GM21737 (cell line): ENCODE measurements around the gene PDZD2.
"Not testable (repeated sequence)": the region's sequence is repeated elsewhere in the genome, so short reads cannot be mapped to it uniquely, and the experiment has no call there.

Source experiments
- ATAC-seq: cut with Tn5 transposase; IDR thresholded peaks from one replicate; pipeline ENCODE4 v1.9.1; 2021; ENCODE audit warnings: mild to moderate bottlenecking, moderate library complexity; ENCODE audit not compliant: unreplicated experiment

Gene PDZD2

DNA sequence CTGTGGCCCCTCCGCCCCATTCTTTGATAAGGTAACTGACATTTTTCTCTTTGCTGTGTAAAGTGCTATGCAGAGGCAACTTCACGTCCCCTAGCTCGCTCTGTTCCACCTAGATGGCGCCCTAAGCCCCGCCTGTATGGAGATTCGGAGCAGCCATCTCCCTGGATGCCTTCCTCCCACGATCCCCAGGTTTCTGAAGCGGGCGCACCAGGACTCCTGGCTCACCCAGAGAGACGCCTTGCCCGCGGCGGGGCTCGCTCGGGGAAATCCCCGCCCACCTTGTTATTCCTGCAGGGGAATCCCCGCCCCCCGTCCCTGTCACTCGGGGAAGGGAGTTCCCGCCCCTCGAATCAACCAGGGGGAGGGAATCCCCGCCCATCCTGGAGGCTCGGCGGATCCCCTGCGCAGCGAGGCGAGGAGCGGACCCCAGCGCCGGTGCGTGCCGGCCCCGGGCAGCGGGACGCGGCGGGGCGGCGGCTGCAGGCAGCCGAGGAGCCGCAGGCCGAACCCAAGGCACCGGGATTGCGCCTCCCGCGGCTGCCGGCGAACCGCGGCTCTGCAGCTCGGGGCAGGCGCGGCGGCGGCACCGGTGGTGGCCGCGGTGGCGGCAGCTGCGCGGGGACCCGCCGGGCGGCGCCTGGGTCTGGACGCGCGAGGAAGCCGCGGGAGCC lies at the start of gene PDZD2:
Gene PDZD2, plus strand, starts transcription at position 384 of the 671 bp plus-strand sequence.
- peak; percentile 74 for ATAC-seq

DNA sequence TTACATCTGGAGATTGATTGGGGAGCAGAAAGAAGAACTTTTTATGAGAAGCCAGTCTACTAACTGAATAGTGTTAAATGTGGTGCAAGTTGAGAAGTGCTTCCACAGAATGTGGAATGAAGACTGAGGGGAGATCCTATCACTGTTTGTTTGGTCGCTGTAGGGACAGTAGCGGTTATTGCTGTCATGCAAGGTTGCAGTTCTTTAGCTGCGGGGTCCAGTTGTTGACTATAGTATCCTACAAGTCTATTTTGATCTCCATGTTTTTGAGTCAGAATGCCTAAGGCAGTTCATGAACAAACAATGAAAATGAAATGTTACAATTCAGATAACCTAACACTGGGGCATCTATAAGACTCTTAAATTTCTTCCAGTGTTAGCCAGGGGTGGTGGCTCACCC lies 45.3 kb upstream of the PDZD2 start:
- no peak for ATAC-seq

- no peak for ATAC-seq
Measured at GRCh38 chr5:31596354-31596753, 42.6 kb upstream of the PDZD2 start.

DNA sequence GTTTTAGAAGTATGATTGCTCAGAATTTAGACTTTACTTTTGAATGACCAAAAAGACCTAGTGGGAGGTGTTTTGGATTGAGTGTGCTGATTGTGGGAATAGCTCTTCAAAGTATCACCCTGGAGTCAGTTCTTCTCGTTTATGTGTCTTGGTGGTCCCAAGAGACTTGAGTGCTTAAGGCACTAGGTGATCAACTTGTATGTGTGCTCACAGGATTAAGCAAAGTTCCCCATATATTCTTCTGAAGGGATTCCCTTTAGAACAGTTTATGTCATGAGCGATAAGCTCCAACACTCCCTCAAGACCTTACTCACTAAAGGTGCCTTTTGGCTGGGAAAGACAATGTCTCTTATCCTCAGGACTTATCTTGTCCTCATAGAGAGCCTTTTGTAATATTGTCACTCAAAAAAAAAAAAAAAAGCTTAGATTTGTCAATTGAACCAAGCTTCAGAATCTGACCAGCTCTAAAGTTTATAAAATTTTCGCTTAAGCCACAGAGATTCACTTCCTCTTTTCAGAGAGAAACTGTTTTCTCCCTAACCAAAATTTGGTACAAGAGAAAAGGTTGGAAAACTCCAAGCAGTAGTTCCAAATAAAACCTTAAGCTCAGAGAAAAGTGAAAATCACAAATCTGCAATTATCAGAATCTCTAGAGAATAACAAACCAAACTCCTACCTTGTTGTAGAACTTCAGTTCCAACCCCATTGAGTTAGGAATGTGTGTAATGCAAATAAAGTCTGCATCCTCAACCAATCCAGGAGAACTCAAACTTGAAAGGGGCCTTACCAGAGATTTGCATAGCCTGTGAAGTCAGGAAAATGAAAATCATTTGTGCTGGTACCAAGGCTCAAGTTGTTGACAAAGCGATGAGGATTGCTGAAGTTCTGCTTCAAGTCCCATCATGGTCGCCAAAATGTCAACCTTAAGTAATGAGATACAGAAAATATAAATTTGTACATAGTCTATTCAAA lies 40.0 kb upstream of the PDZD2 start:
- no peak for ATAC-seq

DNA sequence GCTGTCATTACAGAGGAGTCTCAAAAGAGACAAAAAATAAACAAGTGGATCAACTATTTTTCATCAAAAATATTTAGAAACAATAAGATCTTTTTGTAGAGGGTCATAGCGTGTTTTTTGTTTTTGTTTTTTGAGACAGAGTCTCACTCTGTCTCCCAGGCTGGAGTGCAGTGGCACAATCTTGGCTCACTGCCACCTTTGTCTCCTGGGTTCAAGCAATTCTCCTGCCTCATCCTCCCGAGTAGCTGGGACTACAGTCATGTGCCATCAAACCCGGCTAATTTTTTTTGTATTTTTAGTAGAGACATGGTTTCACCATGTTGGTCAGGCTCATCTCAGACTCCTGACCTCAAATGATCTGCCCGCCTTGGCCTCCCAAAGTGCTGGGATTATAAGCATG lies 36.6 kb upstream of the PDZD2 start:
- ATAC-seq: not testable (repeated sequence)

GRCh38 chr5:31604240-31604639 lies 34.7 kb upstream of the PDZD2 start:
- no peak for ATAC-seq

GRCh38 chr5:31604644-31605043 lies 34.3 kb upstream of the PDZD2 start:
- ATAC-seq: no peak

DNA sequence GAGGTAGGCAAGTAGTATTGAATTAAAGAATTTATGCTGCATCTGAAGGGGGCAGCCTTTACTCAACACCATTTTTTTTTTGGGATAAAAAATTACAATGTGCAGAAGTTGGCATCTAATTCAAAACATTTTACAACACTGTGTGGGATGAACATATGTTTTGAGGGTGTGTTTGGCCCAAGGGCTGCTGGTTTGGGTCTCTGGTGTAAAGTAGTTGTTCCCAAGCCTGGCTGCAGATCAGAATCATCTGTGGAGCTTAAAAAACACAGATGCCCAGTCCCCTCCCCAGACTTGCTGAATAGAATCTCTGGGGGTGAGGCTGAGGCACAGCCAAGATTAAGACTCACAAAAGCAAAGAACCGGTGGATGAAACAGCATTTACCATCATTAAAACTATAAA lies 33.0 kb upstream of the PDZD2 start:
- no peak for ATAC-seq

GRCh38 chr5:31607546-31607945 lies 31.4 kb upstream of the PDZD2 start:
- ATAC-seq: no peak

- no peak for ATAC-seq
Measured at GRCh38 chr5:31611002-31611401, 27.9 kb upstream of the PDZD2 start.

DNA sequence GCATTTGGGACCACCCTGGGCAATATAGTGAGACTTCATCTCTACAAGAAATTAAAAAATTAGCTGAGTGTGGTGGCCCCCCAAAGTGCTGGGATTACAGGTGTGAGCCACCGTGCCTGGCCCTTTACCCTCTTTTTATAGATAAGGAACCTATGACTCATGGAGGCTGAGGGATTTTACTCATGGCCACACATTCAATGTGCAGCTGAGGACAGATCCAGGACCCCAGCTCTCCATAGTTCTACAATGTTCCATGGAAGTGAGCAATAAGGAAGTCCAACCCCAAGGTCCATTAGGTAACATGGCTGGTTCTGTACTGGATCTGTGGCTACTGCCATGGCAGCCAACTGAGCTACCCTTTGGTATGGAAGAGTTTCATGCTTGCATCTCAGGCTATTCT lies 25.3 kb upstream of the PDZD2 start:
- no peak for ATAC-seq

DNA sequence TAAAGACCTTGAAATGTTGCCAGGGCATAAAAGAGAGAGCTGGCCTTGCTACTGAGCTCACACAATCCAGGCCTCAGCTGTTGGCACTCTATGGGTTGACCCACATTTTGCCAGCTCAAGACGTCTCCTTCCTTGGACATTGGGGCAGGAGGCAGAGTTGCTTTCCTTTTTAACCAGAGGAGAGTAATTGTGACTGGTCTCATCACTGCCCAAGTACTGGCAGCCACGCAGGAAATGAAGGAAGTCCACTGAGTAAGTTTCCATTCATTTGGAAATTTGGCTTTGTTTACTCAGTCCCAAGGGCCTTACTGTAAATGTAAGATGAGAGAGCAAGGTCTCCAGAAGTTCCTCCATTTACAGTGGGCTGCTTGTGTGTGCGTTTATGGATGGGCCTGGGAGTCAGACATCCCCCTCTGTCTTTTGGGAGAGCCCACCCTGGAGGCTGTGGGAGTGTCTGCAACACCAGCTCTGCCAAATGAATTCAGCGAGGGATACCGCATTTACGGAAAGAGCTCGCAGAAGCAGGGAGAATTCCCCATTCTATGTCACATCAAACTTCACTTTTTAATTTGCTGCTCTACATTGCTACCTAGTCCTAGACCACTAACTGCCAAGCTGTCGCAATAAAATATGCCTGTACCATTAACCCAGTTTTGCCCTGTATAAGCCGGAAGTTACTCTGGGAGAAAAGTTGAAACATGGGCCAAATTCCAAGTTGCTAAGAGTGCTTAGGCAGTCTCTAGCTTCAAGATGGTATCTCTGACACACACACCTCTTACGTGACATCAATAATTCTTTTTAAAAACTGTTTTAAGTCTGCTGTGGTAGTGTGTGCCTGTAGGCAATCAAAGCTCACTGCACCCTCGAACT lies 24.5 kb upstream of the PDZD2 start:
- ATAC-seq: no peak

- ATAC-seq: no peak
Measured at GRCh38 chr5:31617867-31618266, 21.1 kb upstream of the PDZD2 start.

GRCh38 chr5:31620026-31620425 lies 18.9 kb upstream of the PDZD2 start:
- no peak for ATAC-seq

DNA sequence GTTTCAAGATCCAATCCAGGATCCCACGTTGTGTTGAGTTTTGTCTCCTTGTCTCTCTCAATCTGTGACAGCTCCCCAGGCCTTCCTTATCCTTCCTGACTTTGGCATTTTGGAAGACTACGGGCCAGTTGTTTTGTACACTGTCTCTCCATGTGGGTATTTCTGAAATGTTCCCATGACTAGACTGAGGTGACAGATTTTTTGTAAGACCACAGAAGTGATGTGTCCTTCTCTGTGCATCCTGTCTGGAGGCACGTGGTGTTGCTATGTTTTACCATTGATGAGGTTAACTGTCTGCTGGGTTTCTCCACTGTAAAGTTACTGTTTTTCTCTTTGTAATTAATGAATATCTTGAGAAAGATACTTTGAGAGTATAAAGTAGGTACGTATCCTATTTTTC lies 15.7 kb upstream of the PDZD2 start:
- ATAC-seq: no peak

- ATAC-seq: no peak
Measured at GRCh38 chr5:31625394-31625793, 13.5 kb upstream of the PDZD2 start.

GRCh38 chr5:31626156-31626555 lies 12.8 kb upstream of the PDZD2 start:
- no peak for ATAC-seq

GRCh38 chr5:31626604-31627234 lies 12.2 kb upstream of the PDZD2 start:
- ATAC-seq: no peak

DNA sequence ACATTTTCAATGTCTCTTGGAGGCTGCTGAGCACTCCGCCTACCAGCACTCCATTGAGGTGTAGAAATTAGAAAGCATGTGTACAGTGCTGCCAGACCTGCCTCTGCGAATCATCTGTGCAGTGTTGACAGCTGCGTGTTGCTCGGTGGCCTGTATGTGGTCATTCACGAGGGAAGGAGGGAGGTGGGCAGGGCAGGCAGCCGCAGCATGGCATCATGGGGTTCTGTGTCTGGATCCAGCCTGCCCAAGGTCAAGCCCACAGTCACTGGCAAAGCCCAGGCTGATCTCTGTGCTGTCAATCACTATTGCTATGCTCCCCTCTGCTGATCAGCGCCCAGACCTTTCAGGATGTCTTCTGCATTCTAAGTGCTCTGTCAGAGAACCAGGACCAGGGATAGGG lies 8.0 kb upstream of the PDZD2 start:
- no peak for ATAC-seq

- no peak for ATAC-seq
Measured at GRCh38 chr5:31632460-31632859, 6.5 kb upstream of the PDZD2 start.

DNA sequence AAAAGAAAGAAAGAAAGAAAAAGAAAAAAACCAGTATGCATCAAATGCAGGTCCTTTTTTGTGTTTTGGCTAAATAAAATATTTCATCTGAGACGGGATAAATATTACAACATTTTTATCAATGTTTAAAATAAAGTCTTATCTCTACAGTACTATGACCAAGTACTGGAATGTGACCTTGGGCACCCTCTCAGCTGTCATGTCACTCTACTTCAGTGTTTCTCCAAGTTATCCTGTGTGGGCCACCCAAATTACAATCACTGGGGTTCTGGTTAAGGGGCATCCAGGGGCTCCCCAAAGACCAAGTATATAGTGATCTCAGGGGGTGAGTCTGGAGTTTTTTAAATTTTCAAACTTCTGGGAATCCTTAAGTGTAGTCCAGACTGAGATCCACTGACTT lies 3.5 kb upstream of the PDZD2 start:
- no peak for ATAC-seq
